ENCODE measurements around the gene CHRNA4. TPM values are rescaled to one million over a fixed set of nuclear protein-coding genes. Genes with fewer than 3 reads are reported as not detected.
"Not testable (repeated sequence)": the region's sequence is repeated elsewhere in the genome, so short reads cannot be mapped to it uniquely, and the experiment has no call there.

The CHRNA4 gene
- total RNA-seq, 1 donor from 2014 or later, result 6.9 TPM

GRCh38 chr20:63379872-63380271 lies 18.7 kb upstream of the CHRNA4 start:
- not testable (repeated sequence) for FAIRE-seq; DNase-seq (ENCODE audit: low spot score in 2 of 2)

DNA sequence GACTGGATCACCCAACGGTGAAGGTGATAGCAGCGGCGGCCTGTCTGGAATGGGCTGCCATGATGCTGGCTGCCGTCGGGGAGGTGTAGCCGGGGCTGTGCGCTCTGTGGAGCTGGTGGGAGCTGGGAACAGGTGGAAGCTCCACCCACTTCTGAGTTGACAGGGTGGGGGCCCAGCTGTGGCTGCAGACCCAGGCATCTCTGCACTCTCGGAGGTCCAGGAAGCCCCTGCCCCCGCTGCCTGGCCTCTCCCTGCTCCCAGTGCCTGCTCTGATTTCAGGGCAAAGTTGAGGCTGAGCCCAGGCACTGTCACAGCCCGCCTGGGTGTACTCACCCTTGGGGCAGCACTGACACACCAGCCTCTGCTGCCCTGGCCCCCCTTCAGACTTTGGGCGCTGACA lies 18.1 kb upstream of the CHRNA4 start:
- FAIRE-seq, result no peak
- no peak for DNase-seq (ENCODE audit: low spot score in 2 of 2)

DNA sequence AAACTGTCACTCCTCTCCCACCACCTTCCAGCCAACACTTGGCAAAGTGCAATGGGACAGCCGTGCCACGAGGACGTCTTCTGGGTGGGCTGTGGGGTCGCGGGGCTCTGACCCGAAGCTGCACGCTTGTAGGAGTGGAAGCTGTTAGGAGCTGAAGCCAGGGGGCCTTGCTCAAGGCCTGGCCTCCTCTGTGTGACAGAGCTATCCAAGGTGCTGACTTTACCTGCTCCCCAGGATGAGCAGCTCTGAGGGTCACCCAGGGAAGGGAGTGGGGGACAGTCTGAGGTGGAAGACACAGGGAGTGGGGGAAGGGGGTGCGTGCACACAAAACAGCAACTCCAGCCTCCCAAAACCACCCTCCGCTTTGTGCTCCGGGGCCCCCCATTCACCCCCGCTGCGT lies 17.5 kb upstream of the CHRNA4 start:
- FAIRE-seq (no peak), DNase-seq (ENCODE audit: low spot score in 2 of 2) (no peak)

GRCh38 chr20:63377951-63378381 lies 16.8 kb upstream of the CHRNA4 start:
- FAIRE-seq, result no peak
- DNase-seq (ENCODE audit: low spot score in 2 of 2), result no peak

GRCh38 chr20:63377256-63377941 lies 16.2 kb upstream of the CHRNA4 start:
- DNase-seq (ENCODE audit: low spot score in 2 of 2) (no peak), FAIRE-seq (no peak)

- FAIRE-seq, result no peak
- DNase-seq (ENCODE audit: low spot score in 2 of 2), result no peak
These were observed 15.4 kb upstream of the CHRNA4 start for GRCh38 chr20:63376283-63377250.

DNA sequence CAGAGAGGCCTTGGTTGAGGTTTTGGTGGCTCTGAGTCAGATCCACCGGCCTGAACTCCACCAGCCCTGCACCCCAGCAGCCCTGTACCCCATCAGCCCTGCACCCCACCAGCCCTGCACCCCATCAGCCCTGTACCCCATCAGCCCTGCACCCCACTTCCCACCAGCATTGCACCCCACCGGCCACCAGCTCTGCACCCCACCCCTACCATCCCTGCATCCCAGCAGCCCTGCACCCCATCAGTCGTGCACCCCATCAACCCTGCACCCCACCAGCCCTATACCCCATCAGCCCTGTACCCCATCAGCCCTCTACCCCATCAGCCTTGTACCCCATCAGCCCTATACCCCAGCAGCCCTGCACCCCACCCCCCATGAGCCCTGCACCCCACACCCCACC lies 14.3 kb upstream of the CHRNA4 start:
- DNase-seq (ENCODE audit: low spot score in 2 of 2), result no peak
- no peak for FAIRE-seq

GRCh38 chr20:63374504-63374903 lies 13.4 kb upstream of the CHRNA4 start:
- no peak for FAIRE-seq
- DNase-seq (ENCODE audit: low spot score in 2 of 2), result no peak

DNA sequence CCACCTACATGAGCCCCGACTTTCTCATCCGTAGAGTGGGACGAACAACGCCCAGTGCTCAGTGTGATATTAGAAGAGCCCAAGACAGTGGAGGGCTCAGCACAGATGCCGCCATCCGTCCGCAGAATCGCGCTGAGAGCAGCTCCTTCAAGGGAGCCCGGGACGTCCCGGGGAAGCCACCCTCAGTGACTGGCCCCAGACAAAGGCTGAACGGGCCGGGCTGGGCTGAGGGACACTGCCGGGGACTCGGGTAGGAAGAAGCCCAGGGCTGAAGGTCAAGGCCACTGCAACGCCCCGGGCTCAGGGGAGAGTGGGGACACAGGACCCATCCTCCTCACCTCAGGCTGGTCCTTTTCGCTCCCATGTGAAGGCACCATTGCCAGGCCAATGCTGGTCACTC lies 12.8 kb upstream of the CHRNA4 start:
- no peak for DNase-seq (ENCODE audit: low spot score in 2 of 2)
- no peak for FAIRE-seq

DNA sequence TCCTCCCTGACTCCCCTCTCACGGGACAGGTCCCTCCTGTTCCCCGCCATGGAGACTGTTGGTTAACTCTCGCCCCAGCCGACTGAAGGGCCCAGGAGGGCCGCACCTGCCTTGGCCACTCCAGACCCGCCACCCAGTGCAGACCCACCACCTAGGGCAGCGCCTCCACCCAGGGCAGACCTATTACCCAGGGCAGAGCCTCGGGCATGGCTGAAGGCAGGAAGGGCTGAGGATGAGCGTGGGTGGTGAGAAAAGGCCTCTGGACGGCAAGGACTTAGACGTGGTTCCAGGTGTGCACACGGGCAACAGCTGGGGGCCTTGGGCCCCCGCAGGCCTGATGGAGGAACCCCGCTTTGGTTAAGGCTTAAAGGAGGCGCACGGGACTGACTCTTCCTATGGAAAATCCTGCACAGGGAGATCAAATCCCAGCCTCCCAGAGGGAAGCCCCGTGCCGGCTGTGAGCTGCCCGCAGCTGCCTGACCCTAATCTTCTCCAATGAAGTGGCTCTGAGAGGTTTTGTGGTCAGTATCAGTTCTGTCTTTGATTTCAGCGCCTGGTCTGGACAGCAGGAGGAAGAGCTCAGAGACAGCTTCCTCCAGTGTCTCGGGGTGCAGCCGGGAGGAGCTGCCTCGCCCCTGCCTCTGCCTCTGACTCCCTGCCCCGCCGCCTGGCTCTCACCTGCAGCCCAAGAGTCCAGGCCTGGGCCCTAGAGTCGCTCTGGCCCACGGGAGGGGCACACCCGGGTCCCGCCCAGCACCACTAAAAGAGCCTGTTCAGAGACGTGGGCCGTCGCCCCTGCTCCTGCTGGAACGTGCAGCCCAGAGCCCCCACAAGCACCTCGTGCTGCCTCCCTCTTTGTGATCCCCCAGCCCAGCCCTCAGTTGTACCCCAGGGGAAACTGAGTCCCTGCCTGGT lies 12.1 kb upstream of the CHRNA4 start:
- FAIRE-seq (no peak), DNase-seq (ENCODE audit: low spot score in 2 of 2) (no peak)

GRCh38 chr20:63371291-63371865 lies 10.2 kb upstream of the CHRNA4 start:
- FAIRE-seq, result no peak
- no peak for DNase-seq (ENCODE audit: low spot score in 2 of 2)

GRCh38 chr20:63370618-63371187 lies 9.6 kb upstream of the CHRNA4 start:
- no peak for DNase-seq (ENCODE audit: low spot score in 2 of 2)
- no peak for FAIRE-seq

- FAIRE-seq (no peak), DNase-seq (ENCODE audit: low spot score in 2 of 2) (no peak)
These were observed 8.8 kb upstream of the CHRNA4 start for GRCh38 chr20:63369724-63370617.

DNA sequence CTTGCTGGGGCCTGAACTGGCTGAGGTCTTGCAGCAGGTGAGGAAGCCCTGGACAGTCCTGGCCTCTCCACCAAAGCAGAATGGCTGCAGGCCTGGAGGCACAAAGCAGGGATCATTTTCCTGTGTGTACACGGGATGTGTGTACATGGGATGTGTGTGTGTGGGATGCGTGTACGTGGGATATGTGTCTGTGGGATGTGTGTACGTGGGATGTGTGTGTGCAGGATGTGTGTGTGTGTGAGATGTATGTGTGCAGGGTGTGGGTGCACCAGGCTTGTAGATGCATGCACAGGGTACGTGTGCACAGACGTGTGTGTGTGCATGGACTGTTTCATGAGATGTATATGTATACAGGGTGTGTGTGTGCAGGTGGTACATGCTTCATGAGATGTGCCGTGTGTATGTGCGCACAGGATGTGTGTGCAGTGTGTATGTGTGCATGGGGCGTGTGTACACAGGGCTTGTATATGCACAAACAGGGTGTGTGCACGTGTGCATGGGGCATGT lies 7.9 kb upstream of the CHRNA4 start:
- DNase-seq (ENCODE audit: low spot score in 2 of 2), result no peak
- no peak for FAIRE-seq

DNA sequence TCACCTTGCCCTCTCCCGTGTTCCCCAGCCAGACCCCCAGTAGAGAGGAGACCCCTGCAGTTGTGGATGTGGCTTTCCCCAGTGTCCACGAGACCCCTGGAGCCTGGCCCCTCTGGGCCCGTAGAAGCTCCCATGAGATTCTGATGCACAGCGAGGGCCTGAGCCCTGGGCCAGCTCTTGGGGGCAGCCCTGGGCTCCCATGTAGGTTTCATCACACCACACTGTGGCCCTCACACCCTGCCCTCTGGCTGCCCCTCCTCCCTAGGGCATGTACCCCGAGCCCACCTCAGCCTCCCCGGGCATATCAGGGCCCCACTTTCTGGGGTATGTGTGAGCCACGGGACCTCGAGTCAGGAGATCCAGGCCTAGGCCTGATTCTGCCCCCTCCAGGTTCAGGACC lies 7.0 kb upstream of the CHRNA4 start:
- FAIRE-seq, result no peak
- DNase-seq (ENCODE audit: low spot score in 2 of 2), result no peak

DNA sequence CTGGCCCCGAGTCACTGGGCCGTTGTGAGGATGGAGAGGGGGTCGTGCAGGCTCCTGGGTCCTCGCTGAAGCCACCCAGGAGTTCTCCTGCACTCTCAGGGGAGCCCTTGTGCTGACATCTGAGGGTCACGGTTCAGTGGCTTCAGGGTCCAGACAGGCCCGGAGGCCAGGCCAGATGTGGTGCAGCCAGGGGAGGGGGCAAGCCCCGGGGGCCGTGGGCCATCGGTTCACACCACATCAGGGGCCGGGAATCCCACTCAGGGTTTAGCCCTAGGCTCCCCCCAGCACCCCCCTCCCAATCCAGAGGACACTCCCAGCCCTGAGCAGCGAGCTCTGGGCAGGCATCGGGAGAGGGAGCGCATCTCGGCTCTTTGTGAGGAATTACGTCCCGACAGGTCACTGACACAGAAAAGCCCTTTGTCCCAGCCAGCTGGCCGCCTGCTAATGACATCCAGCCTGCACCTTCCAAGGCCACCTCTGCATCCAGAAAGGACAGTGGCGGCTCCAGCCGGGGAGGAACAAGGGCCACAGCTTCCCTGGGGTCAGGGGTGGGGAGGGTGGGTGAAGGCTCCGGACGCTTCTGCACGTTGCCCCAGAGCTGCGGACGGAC lies 6.4 kb upstream of the CHRNA4 start:
- no peak for DNase-seq (ENCODE audit: low spot score in 2 of 2)
- no peak for FAIRE-seq

GRCh38 chr20:63366390-63367365 lies 5.5 kb upstream of the CHRNA4 start:
- no peak for DNase-seq (ENCODE audit: low spot score in 2 of 2)
- FAIRE-seq, result no peak

All from frontal cortex (tissue), 4 donors.